Measurements from ENCODE around the gene PRICKLE2.
A peak's percentile ranks its signal among the peaks of the same experiment; 100 is the strongest.

Gene PRICKLE2

DNA sequence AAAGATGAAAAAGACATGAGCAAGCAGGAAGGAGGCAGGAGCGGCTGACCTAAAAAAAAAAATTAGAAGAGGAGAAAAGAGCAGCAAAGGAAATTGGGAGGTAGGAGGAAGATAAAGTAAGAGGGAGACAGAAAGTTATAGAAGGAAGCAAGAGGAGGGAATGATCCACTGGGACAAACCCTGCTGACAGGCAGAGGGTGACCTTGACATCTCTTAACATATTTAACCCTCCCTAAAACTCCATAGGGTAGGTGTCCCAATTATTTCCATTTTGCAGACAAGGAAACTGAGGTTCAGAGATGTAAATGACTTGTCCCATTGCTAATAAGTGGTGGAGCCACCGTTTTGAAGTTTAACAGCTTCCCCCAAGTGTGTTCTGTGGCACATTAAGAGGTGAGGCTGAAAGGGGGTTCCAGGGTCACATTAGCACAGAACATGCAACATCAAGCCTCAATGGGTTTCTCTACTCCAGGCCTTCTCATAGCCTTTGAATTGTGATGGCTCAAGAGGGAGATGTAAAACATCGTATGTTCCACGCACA lies 37.4 kb upstream of the PRICKLE2 start:
- no peak for DNase-seq (ENCODE audit: low spot score)
- Histone ChIP-seq H3K27ac (no peak overlapping the region), H3K4me3 (no peak overlapping the region)
- no peak for TF ChIP-seq CTCF (IDR thresholded peaks at IDR 0.05)

GRCh38 chr3:64260431-64260830 lies 35.2 kb upstream of the PRICKLE2 start:
- TF ChIP-seq CTCF (IDR thresholded peaks at IDR 0.05): no peak
- DNase-seq (ENCODE audit: low spot score): no peak
- Histone ChIP-seq H3K27ac (peak overlapping the region; percentile 36 to 60), H3K4me3 (peak overlapping the region; percentile 47)

GRCh38 chr3:64259636-64260035 lies 34.4 kb upstream of the PRICKLE2 start:
- no peak for TF ChIP-seq CTCF (IDR thresholded peaks at IDR 0.05)

GRCh38 chr3:64257100-64257755 lies 32.0 kb upstream of the PRICKLE2 start:
- no peak for DNase-seq (ENCODE audit: low spot score)
- TF ChIP-seq CTCF (IDR thresholded peaks at IDR 0.05): no peak
- H3K4me3 ChIP-seq: no peak overlapping the region
- H3K27ac ChIP-seq: peak overlapping the region in 1 of 2 donors; percentile 3

More at GRCh38 chr3:64259636-64260035, 34.4 kb upstream of the PRICKLE2 start:
- Histone ChIP-seq H3K27ac (peak overlapping the region in 1 of 2 donors; percentile 60), H3K4me3 (peak overlapping the region; percentile 47)
- DNase-seq (ENCODE audit: low spot score): no peak

DNA sequence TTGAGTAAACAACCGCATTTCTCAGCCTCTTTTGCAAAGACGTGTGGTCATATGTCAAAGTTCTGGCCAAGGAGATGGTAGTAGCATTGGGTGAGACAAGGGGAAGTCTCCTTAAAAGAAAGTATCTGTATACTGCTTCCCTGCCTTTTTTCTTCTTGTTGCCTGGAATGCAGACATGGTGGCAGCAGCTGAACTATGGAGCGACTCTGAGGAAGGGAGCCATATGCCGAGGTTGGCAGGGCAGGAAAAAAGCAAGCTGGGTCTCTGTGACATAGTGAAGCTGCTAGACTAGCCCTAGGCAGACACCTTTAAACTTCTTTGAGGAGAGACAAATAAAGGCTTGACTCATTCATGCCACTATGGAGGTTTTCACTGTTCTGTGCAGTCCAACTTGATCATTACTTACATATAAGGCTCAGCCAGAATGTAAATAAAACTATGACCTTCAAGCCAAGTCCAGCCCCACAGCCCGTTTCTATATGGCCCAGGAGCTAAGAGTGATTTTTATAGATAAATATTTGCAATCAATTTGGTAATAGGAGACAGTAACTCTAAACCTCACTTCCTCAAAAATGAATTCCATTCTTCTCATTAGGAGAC lies 30.6 kb upstream of the PRICKLE2 start:
- Histone ChIP-seq H3K4me3 (no peak overlapping the region), H3K27ac (no peak overlapping the region)
- no peak for DNase-seq (ENCODE audit: low spot score)
- no peak for TF ChIP-seq CTCF (IDR thresholded peaks at IDR 0.05)

DNA sequence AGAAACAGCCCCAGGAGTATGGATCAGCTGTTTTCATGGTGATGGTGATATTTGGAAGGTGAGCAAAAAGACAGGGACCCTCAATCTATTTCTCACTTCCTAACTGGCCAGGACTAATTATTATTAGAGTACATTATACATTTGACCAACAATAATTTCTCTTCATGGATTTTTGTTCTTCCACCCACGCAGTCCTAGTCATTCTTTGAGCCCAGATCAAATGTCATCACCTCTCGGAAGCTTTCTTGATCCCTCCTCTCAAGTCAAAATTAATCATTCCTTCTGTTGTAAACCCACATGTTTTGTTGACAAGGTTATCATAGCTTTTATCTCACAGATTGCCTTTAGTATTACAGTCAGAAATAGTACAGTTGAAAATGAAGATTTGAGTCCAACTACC lies 29.2 kb upstream of the PRICKLE2 start:
- no peak for DNase-seq (ENCODE audit: low spot score)
- Histone ChIP-seq H3K27ac (no peak overlapping the region), H3K4me3 (no peak overlapping the region)
- TF ChIP-seq CTCF (IDR thresholded peaks at IDR 0.05): no peak

DNA sequence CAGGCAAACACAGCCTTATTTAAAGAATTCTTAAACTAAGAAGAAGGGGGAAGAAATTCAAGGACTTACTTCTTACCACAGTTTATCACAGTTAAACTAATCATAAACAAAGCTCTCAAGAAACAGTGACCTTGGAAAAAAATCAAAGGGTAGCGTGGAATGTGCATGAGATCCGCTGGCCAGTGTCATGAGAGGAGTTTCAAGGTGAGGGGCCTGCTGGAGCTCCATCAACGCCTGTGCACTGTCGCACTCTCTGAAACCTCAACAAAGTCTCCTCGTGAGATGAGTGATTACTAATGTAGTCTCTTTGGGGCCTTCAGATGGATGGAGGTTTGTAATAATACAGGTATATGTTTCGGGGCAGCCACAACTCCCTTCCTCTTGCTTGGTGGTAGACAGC lies 28.4 kb upstream of the PRICKLE2 start:
- H3K4me3 ChIP-seq: no peak overlapping the region
- DNase-seq (ENCODE audit: low spot score): no peak
- no peak overlapping the region for H3K27ac ChIP-seq
- no peak for TF ChIP-seq CTCF (IDR thresholded peaks at IDR 0.05)

Data from coronary artery (tissue), 2 donors.